GDM1 (cell line): Measurements from ENCODE around the gene RNF130.
A peak's percentile ranks its signal among the peaks of the same experiment; 100 is the strongest.
"Not testable (repeated sequence)": the region's sequence is repeated elsewhere in the genome, so short reads cannot be mapped to it uniquely, and the experiment has no call there.

Experiments used
- DNase-seq: peaks from one replicate; lab custom pipeline; 2025; lab: John Stamatoyannopoulos, UW

The RNF130 gene

GRCh38 chr5:179974246-179974945 is 97.2 kb downstream of the RNF130 start:
- no peak for DNase-seq

GRCh38 chr5:179973391-179973790 is 98.2 kb downstream of the RNF130 start:
- no peak for DNase-seq

- DNase-seq = no peak
These were observed 102.4 kb downstream of the RNF130 start for GRCh38 chr5:179969110-179969509.

GRCh38 chr5:179967489-179967888 is 104.1 kb downstream of the RNF130 start:
- no peak for DNase-seq

- no peak for DNase-seq
These were observed 107.5 kb downstream of the RNF130 start for GRCh38 chr5:179964015-179964414.

GRCh38 chr5:179963375-179963774 is 108.2 kb downstream of the RNF130 start:
- no peak for DNase-seq

GRCh38 chr5:179960204-179960831 is 111.2 kb downstream of the RNF130 start:
- no peak for DNase-seq

GRCh38 chr5:179959641-179960040 is 111.9 kb downstream of the RNF130 start:
- DNase-seq = no peak

GRCh38 chr5:179959118-179959517 is 112.4 kb downstream of the RNF130 start:
- not testable (repeated sequence) for DNase-seq

- DNase-seq = no peak
These were observed 115.9 kb downstream of the RNF130 start for GRCh38 chr5:179955630-179956029.

GRCh38 chr5:179955062-179955461 is 116.5 kb downstream of the RNF130 start:
- no peak for DNase-seq

- DNase-seq = no peak
These were observed 117.1 kb downstream of the RNF130 start for GRCh38 chr5:179954434-179954833.

GRCh38 chr5:179953987-179954386 is 117.6 kb downstream of the RNF130 start:
- DNase-seq = no peak

GRCh38 chr5:179936976-179937681 is 134.4 kb downstream of the RNF130 start:
- DNase-seq = no peak

GRCh38 chr5:179930788-179931473 is 140.6 kb downstream of the RNF130 start:
- no peak for DNase-seq

- no peak for DNase-seq
These were observed 143.7 kb downstream of the RNF130 start for GRCh38 chr5:179927824-179928223.

GRCh38 chr5:179926657-179927056 is 144.9 kb downstream of the RNF130 start:
- no peak for DNase-seq

- DNase-seq = peak; percentile 51
These were observed 148.1 kb downstream of the RNF130 start for GRCh38 chr5:179923436-179923835.

GRCh38 chr5:179920175-179920574 is 151.4 kb downstream of the RNF130 start:
- DNase-seq = no peak

- DNase-seq = no peak
These were observed 152.0 kb downstream of the RNF130 start for GRCh38 chr5:179919487-179920060.

GRCh38 chr5:179918742-179919486 is 152.6 kb downstream of the RNF130 start:
- no peak for DNase-seq
